Amniotic epithelial cell (primary cell): ENCODE data around the gene RELN.
"Not testable (repeated sequence)": the region's sequence is repeated elsewhere in the genome, so short reads cannot be mapped to it uniquely, and the experiment has no call there.

Source experiments
- DNase-seq: peaks from one replicate; pipeline ENCODE4 v3.0.0-alpha.2; 2010; ENCODE audit warnings: low read depth

The RELN gene

DNA sequence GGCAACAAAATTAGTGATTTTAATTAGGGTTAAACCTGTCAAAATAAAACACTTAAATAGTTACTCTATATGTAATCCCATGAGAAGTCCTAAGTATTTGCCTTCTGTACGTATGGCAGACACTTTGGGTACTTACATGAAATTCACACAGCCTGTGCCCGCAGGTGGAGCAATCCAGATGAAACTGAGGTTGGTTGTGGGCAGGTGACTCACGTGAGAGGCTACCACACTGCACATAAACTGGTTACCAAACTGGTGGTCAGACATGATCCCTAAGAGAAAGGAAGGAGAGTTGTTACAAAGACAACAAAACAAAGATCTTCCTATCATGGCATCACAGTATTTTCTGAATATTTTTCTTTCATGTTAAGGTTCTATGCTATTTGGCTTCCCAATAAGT is 156.1 kb downstream of the RELN start:
- no peak for DNase-seq

DNA sequence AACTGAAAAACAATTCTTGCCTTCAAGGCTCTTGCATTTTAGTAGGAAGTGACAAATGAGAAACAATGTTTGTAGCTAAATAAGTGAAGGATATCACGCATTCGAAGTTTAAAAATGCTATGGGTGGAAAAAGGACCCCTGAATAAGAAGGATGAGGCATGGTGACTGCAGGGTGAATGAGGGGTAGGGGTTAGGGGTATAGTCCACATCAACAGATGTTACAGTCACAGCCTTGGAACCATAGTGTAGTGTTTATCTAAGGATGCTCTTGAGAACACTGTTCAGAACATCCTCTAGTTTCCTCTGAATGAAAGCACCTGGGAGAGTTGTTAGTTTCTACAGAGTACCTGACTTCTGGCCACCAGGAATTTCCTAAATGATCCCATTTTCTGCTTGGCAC is 157.0 kb downstream of the RELN start:
- DNase-seq = no peak

DNA sequence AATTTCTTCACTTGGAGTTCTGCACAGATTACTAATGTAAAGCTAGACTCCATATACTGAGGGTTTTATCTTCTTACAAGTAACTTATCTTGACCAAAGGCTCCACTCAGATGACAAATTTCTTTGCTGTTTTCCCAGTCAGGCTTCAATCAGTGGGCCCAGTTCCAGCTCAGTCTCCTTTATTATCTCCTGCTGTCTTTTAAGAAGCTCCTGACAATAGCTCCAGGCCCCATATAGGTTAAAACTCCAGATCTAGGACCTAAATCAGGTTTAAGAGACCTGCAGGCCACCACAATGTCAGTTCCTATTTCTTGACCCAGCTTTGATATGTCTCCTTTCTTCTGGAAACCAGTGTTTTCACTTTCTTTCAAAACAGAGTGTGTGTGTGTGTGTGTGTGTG is 165.2 kb downstream of the RELN start:
- DNase-seq = no peak

DNA sequence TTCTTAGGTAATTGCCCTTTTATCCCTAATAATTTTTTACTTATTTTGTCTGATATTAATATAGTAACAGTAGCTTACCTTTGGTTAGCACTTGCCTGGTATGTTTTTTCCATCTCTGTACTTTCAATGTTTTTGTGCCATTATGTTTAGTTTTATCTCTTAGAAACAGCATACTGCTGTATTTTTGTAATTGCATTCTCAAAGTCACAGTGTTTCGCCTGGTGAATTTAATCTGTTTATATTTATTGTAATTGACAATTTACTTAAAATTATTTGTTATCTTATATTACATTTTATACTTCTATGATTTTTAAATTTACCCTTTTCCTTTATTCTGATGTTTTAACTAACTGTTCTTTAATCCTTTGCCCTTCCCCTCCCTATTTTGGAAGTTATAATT is 166.4 kb downstream of the RELN start:
- no peak for DNase-seq

DNA sequence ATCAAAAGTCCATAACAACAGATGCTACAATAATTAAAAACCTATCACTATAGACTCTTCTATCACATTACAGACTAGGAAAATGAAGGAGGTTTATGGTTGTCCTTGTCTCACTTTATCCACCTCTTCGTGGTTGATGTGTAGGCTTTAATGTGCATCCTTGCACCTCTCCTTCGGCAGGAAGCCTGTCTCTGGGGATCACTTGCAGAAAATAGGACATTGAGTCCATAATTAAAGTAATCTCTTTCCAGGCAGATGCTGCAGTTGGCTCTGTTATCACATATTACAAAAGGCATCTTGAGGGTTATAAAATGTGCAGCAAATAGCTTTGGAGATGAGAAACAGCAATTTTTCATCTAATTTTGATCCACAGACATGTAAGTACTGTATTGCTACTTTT is 168.4 kb downstream of the RELN start:
- no peak for DNase-seq

DNA sequence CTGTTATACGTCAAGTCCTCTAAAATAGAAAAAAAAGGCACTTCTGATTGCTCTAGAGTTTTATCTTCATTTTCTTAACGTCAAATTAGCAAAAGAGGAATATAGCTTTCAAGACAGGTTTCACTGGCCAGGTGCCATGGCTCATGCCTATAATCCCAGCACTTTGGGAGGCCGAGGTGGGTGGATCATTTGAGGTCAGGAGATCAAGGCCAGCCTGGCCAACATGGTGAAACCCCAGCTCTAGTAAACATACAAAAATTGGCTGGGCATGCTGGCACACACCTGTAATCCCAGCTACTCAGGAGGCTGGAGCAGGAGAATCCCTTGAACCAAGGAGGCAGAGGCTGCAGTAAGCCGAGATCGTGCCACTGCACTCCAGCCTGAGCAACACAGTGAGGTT is 173.5 kb downstream of the RELN start:
- not testable (repeated sequence) for DNase-seq

DNA sequence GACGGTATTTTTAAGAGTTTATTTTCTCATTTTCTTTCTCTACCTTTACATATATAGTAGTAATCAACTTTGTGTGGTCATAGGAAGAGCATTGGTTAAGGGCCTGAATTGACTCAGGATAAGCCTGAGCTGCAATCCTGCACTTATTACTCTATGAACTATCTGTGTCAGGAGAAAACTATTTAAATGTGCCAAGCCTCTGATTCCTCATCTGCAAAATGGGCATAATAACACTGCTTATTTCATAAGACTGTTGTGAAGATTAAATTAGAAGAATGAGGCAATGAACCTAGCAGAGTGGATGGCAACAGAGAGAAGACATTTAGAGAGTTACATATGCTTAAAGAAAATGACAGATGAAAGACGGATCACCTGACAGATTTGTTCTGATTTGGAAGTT is 175.5 kb downstream of the RELN start:
- DNase-seq = no peak

DNA sequence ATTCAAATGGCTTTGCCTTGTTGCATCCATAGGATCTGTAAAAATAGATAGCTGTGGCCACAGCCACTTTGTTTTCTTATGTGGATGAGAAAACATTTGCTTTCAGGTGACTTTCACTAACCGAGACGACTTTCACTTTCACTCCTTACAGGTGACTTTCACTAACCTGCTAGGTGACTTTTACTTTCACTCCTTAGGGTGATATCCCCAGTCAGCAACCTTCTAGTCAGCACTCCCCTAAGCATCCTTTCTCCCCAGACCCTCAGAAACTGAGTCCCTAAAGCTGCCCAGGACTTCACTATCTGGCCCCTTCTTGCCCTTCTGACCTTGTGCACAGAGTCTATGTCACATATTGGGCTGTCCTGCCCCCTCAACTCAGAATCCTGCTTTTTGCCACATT is 177.5 kb downstream of the RELN start:
- no peak for DNase-seq

DNA sequence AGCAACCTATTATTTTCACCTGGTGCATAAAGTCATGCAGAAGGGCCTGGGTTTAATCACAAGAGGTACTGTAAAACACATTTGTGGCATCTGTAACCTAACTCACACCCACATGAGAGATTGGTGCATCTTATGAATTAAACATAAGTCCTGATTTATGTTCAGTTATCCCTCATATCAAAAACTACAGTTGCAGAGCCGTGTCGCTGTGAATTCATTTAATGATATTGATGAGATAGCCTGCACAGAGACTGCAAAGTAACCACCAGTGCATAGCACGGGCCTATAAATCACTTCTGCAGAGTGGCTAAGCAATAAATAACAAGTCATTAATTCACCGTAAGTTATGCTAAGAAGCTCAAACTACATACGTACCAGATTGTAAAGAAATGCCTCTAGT is 178.2 kb downstream of the RELN start:
- DNase-seq = no peak

DNA sequence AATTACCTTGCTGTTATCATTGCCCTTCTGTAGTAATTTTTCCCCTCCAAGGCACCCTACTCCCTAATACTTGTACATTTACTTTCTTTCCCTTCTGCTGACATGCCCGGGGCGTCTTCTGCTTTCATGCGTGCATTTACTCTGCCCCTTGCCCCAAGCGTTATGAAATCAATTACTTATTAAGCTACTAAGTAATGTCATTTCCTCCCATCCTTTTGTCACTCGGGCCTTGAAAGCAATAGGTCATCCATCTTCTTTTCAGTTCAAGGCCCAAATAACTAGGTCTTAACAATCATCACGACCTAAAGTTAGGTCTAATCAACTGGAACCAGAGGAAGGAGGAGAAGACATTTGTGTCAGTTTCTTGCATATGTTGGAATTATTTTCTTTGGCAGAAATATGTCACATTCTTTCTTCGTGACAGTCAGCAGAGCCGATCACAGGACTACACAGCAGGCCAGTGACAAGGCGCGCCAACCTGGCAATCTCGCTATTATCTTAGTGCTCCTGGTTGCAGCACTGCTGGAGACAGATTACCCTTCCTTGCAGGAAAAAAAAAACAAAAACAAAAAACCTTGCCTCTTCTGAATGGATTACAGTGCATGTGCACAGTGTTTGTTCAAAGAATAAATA is 179.2 kb downstream of the RELN start:
- no peak for DNase-seq

DNA sequence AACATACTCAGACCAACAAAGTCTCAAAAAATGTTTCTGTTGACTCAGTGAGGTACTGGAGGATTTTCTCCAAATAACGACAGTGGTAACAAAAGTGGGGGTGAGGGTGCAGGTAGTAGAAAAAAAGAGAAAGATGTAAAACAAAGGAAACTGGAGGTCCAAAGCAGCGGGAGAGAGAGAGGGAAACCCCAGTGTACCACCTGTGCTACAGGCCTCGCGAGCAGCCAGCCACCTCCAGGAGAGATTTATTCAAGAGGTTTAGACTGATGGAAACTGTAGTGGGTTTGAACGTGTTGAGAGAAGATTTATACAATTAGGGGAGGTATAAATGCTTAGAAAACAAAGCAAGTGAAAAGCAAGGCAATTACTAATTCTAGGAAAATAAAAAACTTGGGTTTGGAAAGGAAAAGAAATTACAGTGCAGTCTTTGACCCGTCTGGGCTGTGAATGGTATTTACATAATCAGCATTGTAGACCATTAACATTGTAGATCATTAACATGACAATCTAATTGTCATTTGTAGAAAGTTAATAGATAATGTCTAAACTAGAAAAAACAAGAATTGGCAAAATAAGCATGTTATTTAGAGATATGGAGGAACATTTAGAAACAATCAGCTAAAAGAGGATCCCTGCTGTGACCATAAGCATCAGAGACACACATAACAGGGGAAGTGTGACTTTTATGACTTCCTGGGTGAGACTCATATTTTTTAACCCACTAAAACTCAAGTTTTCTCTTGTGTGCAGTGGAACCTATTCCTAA is 180.0 kb downstream of the RELN start:
- DNase-seq = no peak

DNA sequence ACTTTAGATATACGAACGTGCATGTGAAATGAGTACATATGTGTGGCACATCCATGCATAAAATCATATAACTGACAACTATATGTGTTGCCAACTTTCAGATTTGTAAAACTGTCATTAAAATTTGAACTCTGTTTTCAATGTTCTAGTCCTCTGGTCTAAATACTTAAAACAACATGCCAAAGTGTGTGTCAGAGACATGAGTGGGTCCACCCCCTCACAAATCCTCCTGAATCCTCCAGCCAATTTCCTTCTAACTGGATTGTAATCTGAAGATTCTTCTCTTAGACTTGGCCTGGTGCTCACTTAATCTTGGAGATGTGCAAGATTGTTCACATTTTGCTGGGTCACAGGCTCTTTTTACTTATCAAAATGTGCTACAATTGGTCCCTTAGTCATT is 184.1 kb downstream of the RELN start:
- DNase-seq = no peak

DNA sequence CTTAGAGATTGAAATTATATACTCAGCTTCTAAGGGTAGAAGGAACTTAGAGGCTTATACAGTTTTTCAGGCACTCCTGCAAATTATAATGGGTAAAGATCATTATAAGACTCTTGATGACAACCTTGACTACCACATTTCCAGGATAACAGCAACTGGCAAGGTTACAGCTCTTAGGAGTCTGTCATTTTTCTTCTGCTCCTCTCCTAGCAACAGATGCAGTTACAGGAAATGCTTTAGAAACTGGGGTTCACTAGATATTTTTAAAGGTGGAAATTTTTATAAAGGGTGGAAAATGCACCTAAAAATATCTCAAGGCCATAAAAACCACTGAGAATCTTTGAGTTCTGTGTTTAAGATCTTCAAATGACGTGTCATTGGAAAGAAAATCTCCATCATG is 185.8 kb downstream of the RELN start:
- DNase-seq = no peak

DNA sequence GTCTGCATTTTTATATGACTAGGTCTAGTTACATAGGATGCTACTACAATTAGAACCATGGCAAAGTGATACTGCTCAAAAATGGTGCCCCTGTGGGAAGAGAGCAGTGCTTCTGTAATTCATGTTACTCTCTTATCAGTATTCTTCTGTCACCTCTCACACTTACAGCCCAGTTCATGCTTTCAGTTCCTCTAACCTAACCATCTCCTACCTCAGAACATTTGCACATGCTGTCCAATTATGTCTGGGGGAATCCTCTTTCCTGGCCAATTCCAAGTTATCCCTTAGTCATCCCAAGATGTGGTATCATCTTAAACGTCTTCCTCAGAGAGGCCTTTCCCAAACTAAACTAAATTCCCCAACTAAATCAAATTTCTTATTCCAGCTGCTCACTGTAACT is 190.2 kb downstream of the RELN start:
- DNase-seq = no peak

DNA sequence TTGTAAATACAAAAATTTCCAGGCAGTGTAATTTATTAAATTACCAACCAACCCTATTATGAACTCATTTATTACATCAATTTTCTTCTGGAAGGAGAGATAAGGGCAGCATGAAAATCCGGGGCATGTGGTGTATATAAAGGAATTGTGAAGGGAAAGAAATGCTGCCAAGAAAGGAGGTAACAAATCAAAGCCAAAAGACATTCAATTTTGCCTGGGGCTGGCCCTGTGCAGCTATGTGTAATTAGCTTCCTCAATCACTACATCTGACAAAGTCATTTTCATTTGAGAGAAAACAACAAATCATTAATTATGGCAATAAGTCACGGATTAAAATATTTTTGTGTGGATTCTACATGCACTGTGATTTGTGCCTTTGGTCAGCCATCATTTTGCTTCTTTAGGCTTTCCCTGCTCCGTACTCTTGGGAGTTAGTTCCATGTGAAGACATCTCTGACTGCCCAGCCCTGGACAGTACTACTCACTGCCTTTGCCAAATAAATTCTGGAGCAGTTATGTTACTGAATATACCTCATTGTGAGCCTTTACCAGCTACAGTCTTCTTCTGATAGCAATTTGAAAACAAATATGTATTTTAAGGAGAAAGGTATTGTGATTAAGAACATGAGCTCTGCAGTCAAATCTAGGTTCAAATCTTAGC is 191.7 kb downstream of the RELN start:
- DNase-seq = no peak

DNA sequence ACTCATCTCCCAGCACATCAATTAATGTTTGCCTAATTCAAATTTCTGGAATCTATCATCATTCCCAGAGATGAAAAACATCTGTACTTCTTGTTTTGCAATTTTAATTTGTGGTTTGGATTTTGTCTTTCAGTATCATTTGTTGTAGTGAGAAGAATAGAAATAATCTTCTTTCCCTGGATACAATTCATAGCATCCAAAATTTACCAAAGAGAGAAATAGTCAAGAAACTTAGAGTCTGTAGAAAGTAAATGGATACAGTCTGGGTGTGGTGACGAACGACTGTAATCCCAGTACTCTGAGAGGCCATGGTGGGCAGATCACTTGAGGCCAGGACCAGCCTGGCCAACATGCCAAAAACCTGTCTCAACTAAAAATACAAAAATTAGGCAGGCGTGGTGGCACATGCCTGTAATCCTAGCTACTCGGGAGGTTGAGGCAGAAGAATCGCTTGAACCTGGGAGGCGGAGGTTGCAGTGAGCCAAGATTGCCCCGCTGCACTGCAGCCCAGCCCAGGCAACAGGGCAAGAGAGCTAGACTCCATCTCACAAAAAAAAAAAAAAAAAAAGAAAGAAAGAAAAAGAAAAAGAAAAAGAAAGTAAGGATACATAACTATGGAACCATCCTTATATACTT is 193.0 kb downstream of the RELN start:
- DNase-seq = no peak

DNA sequence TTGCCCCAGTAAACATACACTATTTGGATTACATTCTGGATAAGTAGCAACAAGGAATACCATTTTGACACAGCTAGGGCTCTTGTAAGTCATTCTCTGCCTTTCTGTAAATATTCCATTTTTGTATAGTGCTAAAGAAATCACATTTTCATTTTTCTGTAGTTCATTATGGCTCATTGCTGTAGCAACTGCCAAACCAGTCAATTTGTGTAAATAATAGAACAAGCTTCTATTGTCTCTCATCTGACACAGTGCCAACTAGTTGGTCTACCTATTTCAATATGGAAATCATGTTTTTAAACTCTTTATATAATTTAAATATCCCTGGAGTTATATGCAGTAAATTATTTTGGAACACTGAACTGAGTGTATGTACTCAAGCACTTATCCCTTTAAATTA is 193.7 kb downstream of the RELN start:
- DNase-seq = no peak

DNA sequence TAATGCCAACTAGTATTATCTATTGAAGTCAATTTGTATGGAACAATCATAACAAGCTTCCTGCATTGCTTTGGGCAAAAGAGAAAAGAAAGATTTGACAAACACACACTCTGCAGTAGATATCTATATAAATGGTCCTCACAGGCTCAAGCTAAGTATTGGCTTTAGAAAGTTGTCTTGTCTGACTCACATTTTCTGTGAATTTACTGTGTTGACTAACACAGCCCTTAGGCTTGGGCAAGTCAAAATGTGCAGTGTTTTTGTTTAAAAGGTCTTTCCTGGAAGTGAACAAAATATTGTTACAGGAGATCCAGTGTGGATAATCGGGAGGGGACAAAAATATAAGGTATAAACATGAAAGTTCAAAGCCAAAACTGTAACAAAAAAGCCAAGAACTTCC is 194.4 kb downstream of the RELN start:
- DNase-seq = no peak

DNA sequence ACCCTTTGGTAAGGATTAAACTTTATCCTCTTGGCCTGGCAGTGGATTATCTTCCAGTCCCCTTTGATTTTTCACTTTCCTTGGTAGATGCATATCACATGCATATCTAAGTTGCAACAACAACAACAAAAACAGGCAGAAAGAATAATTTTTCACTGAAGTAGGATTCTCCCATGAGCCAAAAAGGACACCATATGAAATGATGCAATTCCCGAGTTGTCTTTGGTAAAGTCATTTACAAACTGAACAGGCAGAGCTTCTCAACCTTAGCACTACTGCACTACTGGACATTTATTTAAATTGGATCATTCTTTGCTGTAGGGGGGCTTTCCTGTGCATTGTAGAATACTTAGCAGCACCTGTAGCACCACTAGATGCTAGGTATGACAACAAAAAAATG is 195.0 kb downstream of the RELN start:
- no peak for DNase-seq

DNA sequence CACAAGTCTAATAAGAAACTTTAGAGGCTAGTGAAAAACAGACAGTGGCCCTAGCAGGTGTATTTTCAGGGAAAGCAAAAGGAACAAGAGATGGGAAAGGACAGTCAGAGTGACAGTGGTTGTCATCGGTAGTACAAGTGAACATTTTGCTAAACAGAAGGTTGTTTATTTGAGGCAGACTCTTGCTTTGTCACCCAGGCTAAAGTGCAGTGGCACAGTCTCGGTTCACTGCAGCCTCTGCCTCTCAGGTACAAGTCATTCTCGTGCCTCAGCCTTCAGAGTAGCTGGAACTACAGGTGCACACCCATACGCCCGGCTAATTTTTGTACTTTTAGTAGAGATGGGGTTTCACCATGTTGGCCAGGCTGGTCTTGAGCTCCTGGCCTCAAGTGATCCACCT is 195.8 kb downstream of the RELN start:
- DNase-seq = no peak

DNA sequence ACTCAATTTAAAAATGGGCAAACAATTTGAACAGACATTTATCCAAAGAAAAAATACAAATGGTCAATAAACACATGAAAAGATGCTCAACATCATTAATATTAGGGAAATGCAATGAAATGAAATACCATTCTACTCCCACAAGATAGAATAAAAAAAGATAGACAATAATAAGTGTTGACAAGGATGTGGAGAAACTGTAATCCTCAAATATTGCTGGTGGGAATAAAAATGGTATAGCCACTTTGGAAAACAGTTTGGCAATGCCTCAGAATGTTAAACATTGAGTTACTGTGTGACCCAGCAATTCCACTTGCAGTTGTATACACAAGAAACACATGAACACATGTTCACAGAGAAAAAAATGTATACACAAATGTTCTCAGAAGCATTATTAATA is 197.6 kb downstream of the RELN start:
- no peak for DNase-seq

DNA sequence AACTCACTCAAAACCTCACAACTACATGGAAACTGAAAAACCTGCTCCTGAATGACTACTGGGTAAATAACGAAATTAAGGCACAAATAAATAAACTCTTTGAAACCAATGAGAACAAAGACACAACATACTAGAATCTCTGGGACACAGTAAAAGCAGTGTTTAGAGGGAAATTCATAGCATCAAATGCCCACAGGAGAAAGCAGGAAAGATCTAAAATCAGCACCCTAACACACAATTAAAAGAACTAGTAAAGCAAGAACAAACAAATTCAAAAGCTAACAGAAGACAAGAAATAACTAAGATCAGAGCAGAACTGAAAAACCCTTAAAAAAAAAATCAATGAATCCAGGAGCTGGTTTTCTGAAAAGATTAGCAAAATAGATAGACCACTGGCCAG is 202.4 kb downstream of the RELN start:
- not testable (repeated sequence) for DNase-seq

DNA sequence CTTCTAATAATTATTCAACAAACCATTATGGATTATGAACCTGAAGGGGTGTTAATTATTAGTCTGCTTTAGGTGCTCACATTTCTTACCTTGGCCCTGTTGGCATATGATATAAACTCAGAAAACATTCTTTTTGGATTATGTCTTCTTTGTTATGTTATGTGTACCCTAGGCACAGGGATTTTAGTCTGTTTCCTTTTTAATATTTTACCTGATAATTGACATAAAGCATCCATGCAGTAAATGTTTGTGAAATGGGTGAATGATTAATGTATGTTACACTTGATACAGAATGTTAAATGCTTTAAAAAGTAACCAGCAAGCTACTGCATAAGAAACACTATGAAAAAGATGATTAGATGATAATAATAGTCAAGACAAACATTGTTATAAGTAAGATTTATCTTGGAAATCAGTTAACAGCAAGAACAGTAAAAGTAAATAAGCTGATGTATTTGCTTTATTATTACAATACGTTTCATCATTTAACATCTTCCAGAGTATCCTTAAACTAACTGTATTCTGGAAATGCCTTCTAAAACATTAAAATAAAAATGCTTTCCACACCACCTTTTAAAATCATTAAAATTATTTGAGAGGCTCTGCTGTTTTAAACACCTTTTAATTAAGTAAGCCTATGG is 204.7 kb downstream of the RELN start:
- DNase-seq = no peak
